Neural crest cell (in vitro differentiated cells): ENCODE data around the gene PRMT1. TPM values are rescaled to one million over a fixed set of nuclear protein-coding genes. Genes with fewer than 3 reads are reported as not detected.
A peak's percentile ranks its signal among the peaks of the same experiment; 100 is the strongest.

Source experiments
- DNase-seq: peaks from one replicate; pipeline ENCODE4 v3.0.0; 2021; ENCODE audit warnings: low read depth, mixed read lengths, low spot score
- H3K27ac Mint-ChIP-seq: one replicate; pipeline ENCODE4 v1.8.0; 2021; ENCODE audit warnings: mild to moderate bottlenecking, mixed read lengths; ENCODE audit not compliant: unreplicated experiment
- H3K27me3 Mint-ChIP-seq: 2 replicates; pipeline ENCODE4 v1.8.0; 2021; ENCODE audit warnings: low read depth, mild to moderate bottlenecking, mixed read lengths
- H3K36me3 Mint-ChIP-seq: 2 replicates; pipeline ENCODE4 v1.8.0; 2021; ENCODE audit warnings: low read depth, mild to moderate bottlenecking, mixed read lengths
- H3K4me1 Mint-ChIP-seq: 2 replicates; pipeline ENCODE4 v1.8.0; 2021; ENCODE audit warnings: mixed read lengths
- H3K4me3 Mint-ChIP-seq: one replicate; pipeline ENCODE4 v1.8.0; 2021; ENCODE audit warnings: mild to moderate bottlenecking, mixed read lengths
- H3K9me3 Mint-ChIP-seq: 2 replicates; pipeline ENCODE4 v1.8.0; 2021; ENCODE audit warnings: mixed read lengths
- total RNA-seq: library from RNA; stranded (reverse); gene quantifications from 2 replicates; pipeline ENCODE4 v1.2.1, GENCODE V29; 2021
- TF ChIP-seq, protein P1 (sequence below): fragments of 200-600 bp; sonication (generic); conservative IDR thresholded peaks from 2 replicates; pipeline ENCODE4 v1.5.0; 2021; ENCODE audit warnings: antibody characterized with exemption, mild to moderate bottlenecking

PRMT1 gene
- total RNA-seq, 1 donor from 2014 or later = 470 TPM

DNA sequence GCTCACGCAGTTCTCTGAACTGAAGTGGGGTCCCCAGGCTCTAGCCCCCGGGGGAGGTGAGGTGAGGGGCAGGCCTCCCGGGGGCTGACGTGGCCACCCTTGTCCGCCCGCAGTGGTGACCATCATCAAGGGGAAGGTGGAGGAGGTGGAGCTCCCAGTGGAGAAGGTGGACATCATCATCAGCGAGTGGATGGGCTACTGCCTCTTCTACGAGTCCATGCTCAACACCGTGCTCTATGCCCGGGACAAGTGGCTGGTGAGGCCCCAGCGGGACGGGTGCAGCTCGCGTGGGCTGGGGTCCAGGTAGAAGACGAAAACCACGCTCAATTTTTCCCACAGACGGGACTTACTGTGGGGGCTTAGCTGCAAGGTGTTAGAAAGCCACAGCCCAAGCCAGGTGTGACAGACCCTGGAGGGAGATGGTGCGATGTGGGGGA, 6.8 kb downstream of the PRMT1 start:
- no peak for DNase-seq
- Mint-ChIP-seq H3K27me3 (peaks cover 5% of the 10 kb centered on the region), H3K36me3 (peaks cover 15% of the 10 kb centered on the region), H3K4me1 (peaks cover 27% of the 10 kb centered on the region), H3K4me3 (peak overlapping the region; percentile 23), H3K27ac (no peak overlapping the region), H3K9me3 (no peaks in the 10 kb centered on the region)
- TF ChIP-seq, protein P1, sequence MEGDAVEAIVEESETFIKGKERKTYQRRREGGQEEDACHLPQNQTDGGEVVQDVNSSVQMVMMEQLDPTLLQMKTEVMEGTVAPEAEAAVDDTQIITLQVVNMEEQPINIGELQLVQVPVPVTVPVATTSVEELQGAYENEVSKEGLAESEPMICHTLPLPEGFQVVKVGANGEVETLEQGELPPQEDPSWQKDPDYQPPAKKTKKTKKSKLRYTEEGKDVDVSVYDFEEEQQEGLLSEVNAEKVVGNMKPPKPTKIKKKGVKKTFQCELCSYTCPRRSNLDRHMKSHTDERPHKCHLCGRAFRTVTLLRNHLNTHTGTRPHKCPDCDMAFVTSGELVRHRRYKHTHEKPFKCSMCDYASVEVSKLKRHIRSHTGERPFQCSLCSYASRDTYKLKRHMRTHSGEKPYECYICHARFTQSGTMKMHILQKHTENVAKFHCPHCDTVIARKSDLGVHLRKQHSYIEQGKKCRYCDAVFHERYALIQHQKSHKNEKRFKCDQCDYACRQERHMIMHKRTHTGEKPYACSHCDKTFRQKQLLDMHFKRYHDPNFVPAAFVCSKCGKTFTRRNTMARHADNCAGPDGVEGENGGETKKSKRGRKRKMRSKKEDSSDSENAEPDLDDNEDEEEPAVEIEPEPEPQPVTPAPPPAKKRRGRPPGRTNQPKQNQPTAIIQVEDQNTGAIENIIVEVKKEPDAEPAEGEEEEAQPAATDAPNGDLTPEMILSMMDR = no peak

DNA sequence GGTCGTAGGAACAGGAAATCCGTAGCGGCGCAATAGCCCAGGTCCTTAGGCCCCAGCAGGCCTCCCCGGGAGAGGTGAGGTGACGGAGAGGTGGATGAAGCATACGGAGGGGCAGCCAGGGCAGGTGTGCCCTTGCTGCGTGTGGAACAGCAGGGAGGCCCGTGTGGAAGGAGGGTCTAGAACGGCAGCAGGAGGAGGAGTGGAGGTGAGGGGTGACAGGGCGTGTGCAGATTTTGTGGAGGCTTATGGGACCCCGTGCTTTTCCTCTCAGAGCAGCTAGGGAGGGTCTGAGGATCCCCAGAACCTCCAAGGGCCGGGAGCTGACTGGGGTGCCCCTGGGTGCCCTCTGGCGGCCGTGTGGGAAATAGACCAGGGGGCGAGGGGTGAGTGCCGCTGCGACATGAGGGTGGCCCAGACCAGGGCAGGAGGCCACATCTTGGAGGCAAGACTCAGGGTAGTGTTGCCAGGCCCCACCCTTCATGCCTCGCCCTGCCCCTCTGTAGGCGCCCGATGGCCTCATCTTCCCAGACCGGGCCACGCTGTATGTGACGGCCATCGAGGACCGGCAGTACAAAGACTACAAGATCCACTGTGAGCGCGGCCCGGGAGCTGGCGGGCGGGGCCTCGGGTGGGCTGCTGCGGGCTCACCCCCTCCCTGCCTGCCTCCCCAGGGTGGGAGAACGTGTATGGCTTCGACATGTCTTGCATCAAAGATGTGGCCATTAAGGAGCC, 7.3 kb downstream of the PRMT1 start:
- H3K27ac Mint-ChIP-seq = no peak overlapping the region
- TF ChIP-seq, protein P1 = peak; percentile 31
- H3K4me1 Mint-ChIP-seq = peaks cover 27% of the 10 kb centered on the region
- peak overlapping the region; percentile 23 for H3K4me3 Mint-ChIP-seq
- H3K9me3 Mint-ChIP-seq = no peaks in the 10 kb centered on the region
- peaks cover 5% of the 10 kb centered on the region for H3K27me3 Mint-ChIP-seq
- H3K36me3 Mint-ChIP-seq = peaks cover 15% of the 10 kb centered on the region
- DNase-seq = no peak

GRCh38 chr19:49684983-49685553, 8.0 kb downstream of the PRMT1 start:
- Mint-ChIP-seq H3K27me3 (peaks cover 5% of the 10 kb centered on the region), H3K36me3 (peaks cover 15% of the 10 kb centered on the region), H3K27ac (no peak overlapping the region), H3K9me3 (no peaks in the 10 kb centered on the region), H3K4me3 (peak overlapping the region; percentile 74), H3K4me1 (peaks cover 25% of the 10 kb centered on the region)
- TF ChIP-seq, protein P1 = no peak
- DNase-seq = no peak

DNA sequence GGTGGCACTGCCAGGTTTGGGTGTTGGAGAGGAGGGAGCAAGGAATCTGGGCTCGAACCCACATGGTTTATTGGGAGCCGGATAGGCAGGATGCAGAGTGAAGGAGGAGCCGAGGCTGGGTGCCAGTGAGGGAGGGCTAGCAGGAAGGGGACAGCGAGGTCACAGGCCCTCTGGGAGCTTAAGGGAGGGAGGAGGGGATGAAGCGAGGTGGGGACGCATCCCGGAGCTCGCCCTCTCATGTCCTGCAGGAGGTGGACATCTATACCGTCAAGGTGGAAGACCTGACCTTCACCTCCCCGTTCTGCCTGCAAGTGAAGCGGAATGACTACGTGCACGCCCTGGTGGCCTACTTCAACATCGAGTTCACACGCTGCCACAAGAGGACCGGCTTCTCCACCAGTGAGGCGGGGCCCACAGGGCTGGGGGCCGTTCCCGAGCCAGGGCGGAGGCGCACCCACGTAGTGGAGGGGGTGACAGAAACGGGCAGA, 8.8 kb downstream of the PRMT1 start:
- Mint-ChIP-seq H3K27me3 (peaks cover 9% of the 10 kb centered on the region), H3K27ac (no peak overlapping the region), H3K4me1 (peaks cover 25% of the 10 kb centered on the region), H3K4me3 (peak overlapping the region; percentile 74), H3K9me3 (no peaks in the 10 kb centered on the region), H3K36me3 (peaks cover 18% of the 10 kb centered on the region)
- TF ChIP-seq, protein P1 = no peak
- no peak for DNase-seq

GRCh38 chr19:49686503-49687088, 9.5 kb downstream of the PRMT1 start:
- Mint-ChIP-seq H3K4me3 (peak overlapping the region; percentile 80), H3K36me3 (peaks cover 16% of the 10 kb centered on the region), H3K27me3 (peaks cover 14% of the 10 kb centered on the region), H3K4me1 (peaks cover 29% of the 10 kb centered on the region), H3K9me3 (no peaks in the 10 kb centered on the region), H3K27ac (no peak overlapping the region)
- TF ChIP-seq, protein P1 = no peak
- no peak for DNase-seq
